Fibroblast of skin of left biceps (primary cell): ENCODE results near the gene FNTB.
A peak's percentile ranks its signal among the peaks of the same experiment; 100 is the strongest.
"Not testable (repeated sequence)": the region's sequence is repeated elsewhere in the genome, so short reads cannot be mapped to it uniquely, and the experiment has no call there.

Experiments used
- DNase-seq, 2 experiments: peaks; one replicate each; pipeline ENCODE4 v3.0.0-alpha.2; 2013; ENCODE audit warnings: low read depth in 2 of 2

Gene FNTB

DNA sequence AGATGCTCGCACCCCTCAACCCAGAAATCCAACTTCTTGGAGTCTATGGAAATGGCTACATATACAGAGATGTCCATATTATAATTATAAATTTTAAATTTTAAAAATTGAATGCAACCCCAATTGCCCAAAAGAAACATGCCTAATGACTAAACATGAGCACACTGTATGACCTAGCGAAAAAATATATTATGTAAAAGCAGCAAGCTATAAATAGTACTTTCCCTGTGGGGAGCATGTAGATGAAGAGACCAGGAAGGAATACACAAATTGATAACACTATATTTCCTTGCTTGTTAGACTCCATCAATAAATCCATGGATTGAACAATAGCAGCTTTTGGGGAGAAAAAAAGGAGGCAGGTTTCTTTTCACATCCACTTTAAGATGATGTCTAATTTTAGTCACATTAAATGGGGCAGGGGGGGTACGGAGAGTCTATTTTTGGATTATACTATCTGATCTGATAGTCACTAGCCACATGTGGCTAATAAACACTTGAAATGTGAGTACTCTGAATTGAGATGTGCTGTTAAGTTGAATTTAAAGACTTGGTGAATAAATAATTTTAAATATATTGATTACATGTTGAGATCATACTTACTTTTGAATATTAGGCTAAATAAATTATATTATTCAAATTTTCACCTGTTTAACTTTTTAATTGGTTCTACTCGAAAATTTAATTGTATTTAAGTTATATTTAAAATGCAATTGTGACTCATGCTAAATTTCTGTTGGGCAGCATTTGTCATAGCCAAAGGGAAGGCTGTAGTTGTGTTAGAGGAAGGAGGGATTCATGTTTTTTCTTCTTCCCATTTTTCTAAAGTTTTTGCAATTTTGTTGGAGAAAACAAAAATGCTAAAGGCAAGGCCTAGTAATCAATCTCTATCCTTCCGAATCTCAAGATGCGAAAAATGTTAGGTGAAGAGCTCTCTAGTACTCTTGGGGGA is 98.1 kb downstream of the FNTB start:
- no peak for DNase-seq

DNA sequence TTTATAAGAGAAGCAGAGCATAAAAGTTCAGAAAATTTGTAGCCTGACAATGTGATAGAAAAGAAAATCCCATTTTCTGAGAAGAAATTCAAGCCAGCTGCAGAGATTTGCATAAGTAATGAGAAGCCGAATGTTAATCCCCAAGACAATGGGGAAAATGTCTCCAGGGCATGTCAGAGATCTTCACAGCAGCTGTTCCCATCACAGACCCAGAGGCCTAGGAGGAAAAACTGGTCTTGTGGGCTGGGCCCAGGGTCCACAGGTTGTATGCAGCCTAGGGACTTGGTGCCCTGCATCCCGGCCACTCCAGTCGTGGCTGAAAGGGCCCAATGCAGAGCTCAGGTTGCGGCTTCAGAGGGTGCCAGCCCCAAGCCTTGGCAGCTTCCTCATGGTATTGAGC is 100.0 kb downstream of the FNTB start:
- DNase-seq: not testable (repeated sequence)

DNA sequence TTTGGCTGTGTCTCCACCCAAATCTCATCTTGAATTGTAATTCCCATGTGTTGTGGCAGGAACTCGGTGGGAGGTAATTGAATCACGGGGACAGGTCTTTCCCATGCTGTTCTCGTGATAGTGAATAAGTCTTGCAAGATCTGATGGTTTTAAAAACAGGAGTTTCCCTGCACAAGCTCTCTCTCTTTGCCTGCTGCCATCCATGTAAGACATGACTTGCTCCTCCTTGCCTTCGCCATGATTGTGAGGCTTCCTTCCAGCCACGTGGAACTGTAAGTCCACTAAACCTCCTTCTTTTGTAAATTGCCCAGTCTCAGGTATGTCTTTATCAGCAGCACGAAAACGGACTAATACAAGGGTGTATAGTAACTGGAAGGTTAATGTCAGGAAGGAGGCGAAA is 101.1 kb downstream of the FNTB start:
- DNase-seq: not testable (repeated sequence)

DNA sequence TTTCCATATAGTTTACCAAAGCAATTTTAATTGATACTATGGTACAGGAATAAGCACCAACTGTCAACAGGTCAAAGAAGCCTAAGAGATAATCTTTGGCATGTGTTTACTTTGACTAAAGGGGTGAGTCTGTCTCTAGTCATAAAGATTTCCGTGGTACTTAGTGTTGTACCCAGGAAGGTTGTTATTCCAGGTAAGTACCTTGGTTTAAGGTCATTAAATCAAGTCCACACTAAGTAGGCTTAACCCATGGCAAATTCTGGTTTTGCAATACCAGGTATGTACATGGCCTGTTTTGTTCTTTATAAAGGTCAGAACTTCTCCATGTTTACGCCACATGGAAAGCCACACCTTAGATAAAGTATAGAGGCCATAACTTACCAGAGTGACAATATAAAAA is 105.7 kb downstream of the FNTB start:
- no peak for DNase-seq

DNA sequence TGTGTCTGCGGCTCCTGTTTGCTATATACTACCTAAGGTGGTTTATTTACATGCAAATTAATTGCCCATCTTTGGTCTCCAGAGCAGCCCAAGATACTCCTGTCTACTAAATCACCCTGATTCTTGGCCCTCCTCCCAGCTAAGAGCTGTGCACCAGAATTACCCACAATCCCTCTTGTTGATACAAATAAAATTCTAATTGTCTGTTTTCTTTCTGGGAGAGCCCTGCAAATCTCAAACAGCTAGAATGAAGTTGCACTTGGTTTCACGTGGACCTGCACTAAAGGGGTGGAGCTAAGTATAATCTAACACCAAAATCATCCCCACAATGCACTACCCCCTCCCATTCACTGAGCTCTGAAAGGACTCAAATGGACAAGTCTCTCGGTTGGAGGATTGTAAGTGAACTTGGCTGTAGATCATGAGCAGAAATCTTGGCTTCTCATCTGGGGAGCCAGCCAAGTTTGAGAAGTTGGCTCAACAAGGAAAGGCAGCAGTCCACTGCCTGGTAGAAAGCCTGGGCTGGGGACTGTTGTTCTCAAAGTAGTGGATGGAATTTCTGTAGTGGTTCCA is 109.0 kb downstream of the FNTB start:
- DNase-seq: peak; percentile 53 to 54

DNA sequence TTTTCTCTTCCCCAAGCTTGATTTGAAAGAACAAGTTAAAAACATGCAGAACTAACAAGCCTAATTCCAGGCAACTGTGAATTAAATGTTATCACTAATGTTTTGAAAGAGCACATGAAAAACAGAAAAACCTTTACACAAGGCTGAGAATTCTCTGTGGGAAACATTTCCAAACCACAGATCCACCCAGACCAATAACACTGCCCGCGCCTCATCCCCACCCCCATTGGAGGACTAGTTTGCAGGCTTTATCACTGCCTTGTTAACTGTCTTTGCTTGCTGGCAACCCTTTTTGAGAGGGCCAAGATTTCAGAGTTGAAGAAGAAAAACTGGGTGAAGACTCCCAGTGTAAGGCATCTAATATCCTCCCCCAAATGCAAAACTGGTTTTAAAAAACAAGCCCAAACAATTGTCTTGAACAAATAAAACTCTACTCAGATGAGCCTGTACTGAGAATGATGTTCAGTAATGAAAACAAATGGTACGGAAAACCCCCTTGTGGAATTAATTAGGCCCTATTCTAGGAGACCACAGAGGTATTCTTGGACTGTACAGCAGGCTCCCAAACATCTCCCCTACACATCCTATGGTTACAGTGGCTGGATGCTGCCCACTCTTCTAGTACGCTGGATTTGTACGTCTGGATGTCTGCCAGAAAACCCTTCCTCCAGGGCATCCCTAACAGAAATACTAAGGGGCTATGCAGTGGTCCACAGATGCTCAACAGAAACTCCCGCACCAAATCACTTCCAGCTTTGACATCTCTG is 109.8 kb downstream of the FNTB start:
- peak in 1 of 2 experiments; percentile 39 for DNase-seq

DNA sequence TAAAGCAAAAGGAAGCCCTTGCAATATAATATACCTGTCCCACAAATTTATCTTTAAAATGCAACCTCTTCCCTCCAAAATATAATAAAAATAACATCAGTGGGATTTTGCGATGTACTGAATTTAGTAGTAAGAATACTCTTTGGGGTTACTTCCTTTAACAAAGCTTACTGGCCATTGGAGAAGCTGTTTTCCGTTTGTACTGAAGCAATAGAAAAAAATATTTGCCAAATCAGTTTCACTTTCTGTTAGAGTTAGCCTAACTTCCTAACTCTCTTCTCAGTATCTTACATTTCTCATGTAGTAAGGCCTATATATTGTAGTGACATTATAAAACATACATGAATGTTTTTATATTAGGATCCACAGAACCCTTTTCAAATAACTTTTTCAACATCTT is 111.9 kb downstream of the FNTB start:
- no peak for DNase-seq

DNA sequence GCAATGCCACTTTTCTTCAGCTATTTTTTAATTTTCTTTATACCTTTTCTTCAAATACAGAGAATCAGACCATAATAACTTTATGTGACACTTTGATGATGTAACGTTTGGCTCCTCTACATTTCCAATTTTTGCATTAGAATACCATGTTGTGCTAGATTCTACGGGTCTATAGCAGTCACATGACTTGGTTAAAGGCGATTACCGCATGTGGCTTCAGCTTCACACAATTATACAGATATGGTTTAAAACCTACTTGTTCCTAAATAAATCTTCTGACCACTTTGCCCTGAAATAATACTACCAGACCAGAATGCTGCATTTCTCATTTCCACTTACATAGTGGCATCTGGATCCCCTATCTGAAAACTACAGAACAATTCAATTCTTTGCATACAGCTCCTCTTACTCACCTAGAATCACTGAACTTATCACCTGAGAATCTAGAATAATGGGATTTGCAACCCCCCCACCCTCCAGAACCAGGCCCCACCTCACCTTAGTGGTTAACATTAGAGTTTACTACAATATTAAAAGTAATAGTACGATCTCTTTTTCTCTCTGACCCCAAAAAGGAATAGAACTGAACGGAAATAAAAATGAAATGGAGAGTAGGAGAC is 114.3 kb downstream of the FNTB start:
- DNase-seq: no peak

DNA sequence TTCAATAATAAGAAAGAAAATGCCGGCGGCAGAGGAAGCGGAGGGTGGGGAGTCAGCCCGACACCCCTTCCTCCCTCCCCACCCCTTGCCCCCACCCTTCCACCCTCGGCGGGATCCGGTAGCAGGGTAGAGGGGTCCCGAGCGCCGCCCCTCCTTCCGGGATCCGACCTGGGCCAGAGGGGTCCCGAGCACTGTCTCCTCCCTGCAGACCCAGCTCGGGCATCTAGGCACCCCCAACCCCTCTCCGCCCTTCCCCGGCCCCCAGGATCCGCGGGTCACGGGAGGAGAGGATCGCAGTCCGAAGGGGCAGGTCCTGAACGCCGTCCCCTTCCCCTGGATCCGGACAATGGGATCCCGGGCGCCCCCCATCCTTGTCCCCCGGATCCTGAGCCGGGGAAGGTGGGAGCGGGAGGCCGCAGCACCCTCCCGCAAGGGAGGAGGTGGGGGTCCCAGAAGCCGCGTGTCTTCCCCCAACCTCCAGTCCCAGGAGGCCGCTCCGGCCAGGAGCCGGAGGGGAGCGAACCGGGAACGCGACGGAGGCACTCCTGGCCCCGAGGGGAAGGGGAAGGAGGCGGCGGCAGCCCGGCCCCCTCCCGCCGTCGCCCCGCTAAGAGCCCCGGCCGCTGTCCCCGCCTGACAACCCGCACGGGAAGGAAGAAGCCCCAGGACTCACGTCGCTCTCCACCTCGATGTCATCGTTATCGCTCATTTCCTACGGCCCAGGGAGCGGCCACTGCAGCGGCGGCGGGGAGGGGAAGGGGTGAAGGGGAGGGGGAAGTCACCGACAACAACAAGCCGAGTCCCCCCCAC is 115.1 kb downstream of the FNTB start:
- DNase-seq: no peak

DNA sequence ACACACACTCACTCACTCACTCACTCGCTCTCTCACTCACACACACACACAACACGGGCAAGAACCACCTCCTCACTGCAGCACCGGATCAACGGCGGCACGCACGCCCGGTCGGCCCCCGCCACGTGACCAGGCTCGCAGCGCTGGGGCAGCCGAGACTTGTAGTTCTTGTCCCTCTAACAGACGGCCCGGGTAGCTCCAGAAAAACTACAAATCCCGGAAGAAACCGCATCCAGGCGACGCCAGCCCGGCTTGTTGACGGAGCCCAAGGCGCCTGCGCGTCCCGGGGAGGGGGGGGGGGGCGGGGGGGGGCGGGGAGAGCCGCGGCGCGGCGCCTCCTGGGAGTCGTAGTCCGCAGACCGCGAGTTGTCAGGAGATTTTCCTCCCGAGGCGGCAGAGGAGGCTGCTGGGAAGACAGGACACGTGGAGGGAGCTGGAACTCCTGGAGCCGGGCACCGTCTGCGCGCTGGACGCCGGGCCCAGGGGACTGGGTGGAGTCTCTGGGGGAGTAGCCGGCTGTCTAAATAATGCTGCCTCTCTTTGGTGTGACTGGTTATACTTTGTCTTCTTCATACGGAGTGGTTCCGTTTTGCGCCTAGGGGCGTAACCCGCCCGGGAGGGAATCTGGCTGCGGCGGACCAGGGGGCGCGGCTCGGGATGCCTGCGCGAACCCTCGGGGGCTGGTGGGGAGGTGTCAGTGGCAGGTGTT is 115.9 kb downstream of the FNTB start, which contains the start of gene MAX:
Gene MAX, minus strand, starts transcription at position 77 of the 709 bp plus-strand sequence. CDS start 178 bp downstream, outside the sequence.
- DNase-seq: peak; percentile 97

DNA sequence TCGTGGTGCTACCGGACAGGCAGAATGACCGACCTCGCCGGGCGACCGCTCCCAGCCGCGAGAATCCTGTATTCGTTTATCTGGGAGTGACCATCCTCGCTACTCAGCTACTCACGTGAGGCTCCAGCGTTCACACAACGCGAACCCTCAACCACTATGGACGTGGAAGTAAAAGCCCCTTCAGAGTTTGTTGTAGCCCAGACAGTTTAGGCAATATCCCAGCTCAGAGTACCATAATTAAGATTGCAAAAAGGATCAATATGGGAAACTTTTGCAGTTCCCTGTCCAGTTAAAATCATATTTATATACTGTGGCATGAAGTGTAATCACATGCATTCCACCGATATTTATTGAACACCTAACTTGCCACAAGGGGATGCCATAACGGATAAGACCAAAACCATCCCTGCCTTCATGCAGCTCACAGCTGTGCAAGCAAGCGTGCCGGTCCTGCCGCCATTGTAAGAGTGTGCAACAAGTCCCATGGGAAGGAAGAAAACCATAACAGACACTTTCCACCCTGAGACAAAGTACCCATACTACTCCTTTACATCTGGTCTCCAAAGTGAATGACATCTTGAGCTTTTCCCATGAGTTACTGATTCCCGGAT is 116.6 kb downstream of the FNTB start:
- no peak for DNase-seq

DNA sequence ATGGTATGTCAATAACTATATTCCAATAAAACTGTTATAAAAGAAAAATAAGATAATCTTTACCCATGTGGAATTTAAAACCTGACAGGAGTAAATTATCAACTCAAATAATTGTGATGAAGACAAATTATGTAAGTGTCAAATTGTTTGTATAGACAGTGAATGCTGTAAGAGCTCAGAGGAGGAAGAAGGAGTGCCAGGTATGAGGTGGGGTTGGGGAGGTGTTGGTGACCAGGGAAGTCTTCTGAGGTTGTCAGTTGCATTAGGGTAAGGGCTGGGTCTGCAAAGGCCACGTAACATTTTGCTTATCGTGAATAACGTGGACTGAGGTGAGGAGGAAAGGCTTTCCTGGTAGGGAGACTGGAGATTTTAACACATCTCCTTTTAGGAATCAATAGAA is 118.1 kb downstream of the FNTB start:
- no peak for DNase-seq

DNA sequence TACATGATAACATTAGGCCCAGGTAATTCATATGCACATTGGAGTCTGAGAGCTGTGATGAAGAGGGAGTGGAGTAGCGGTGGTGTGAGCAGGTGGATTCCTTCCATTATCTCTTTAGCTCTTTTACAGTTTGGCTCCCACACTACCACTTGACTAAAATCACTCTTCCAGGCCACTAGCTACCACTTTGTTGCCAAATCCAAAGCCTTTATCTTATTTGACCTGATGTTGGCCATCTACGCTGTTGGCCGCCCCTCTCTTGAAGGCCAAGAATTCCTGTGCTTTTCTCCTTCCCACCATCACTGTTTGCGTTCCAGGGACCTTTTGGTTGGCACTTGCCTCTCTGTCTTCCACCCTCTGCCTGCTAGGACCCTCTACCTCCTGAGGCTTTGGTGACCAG is 119.6 kb downstream of the FNTB start:
- no peak for DNase-seq

DNA sequence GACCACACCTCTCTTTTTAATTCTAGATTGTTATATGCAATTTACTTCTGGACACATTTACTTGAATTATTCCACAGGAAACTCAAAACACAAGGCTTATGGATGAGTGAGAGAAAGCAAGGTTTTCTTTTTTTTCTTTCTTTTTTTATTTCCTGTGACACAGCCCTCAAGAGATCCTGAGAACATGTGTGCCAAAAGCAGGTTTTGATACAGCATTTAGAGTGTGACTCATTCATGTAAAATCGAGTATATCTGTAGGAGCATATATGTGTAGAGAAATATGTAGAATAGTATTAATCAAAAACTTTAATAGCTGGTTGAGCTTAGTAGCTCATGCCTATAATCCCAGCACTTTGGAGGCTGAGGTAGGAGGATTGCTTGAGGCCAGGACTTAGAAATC is 120.0 kb downstream of the FNTB start:
- no peak for DNase-seq

DNA sequence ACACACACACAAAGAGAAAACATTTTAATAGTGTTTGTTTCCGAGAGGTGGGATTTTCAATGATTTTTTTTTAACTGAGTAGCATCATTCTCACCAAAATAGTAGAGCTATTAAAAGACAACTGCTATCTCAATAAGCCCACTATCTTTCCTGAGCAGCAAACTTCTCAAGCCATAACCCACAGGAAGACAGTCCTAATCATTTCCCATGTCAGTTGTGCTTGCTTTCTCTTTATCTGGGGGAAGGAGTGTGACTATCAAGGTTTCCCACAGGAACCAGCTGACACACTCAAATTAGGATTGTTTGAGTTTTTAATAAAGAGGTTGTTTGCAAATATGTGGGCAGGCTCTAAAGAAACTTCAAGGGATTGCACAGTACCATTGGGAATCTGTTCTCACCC is 120.5 kb downstream of the FNTB start:
- DNase-seq: no peak

DNA sequence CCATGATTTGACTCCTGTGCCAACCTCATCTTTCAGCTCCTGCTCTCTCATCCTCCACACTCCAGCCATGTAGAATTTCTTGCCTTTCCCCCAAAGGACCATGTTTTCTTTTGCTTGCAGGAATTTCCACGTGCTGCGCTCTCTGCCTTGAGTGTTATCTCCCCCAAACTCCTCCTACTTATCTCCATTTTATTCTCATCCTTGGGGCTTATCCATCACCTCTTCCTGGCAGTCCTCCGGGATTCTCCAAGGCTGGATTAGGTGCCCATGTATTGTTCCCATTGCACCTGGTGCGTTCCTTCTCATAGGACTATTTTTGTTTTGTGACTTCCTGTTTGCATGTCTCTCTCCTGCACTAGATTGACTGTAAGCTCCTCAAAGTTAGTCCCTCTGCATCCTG is 122.7 kb downstream of the FNTB start:
- no peak for DNase-seq

DNA sequence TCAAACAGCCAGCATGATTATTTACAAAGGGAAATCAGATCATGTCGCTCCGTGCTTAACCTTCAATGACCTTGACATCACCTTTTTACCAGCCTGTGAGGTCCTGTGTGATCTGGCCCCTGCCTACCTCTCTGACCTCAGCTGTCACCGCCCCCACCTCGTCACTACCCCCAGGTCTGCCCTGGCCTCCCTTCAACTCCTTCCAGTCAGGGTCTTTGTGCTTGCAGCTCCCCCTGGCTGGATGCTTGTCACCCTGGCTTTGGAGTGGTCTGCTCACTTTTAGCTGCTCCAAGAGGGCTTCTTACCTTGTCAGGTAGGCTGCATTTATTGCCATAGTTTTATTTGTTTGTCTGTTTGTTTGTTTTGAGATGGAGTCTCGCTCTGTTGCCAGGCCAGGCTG is 123.8 kb downstream of the FNTB start:
- DNase-seq: no peak
